Astrocyte of the spinal cord (primary cell): Measurements from ENCODE around the gene PEAK3.

ENCODE experiments used
- DNase-seq: peaks from one replicate; pipeline ENCODE4 v3.0.0; 2011; ENCODE audit warnings: low read depth, low spot score
- H3K4me3 ChIP-seq: 2 replicates; pipeline ENCODE4 v1.5.1; 2011; ENCODE audit warnings: low read depth, mild to moderate bottlenecking, low read length, moderate library complexity
- in situ Hi-C: cut with HindIII; loops from 2 replicates; pipeline ENCODE4 v1.10.0; 2017; ENCODE audit warnings: low sequenced_read_pairs
- TF ChIP-seq, protein P1 (sequence below): IDR thresholded peaks from 2 replicates; pipeline ENCODE4 v1.5.1; 2012; ENCODE audit warnings: low read depth, mild to moderate bottlenecking, low read length, inconsistent platforms

The PEAK3 gene

DNA sequence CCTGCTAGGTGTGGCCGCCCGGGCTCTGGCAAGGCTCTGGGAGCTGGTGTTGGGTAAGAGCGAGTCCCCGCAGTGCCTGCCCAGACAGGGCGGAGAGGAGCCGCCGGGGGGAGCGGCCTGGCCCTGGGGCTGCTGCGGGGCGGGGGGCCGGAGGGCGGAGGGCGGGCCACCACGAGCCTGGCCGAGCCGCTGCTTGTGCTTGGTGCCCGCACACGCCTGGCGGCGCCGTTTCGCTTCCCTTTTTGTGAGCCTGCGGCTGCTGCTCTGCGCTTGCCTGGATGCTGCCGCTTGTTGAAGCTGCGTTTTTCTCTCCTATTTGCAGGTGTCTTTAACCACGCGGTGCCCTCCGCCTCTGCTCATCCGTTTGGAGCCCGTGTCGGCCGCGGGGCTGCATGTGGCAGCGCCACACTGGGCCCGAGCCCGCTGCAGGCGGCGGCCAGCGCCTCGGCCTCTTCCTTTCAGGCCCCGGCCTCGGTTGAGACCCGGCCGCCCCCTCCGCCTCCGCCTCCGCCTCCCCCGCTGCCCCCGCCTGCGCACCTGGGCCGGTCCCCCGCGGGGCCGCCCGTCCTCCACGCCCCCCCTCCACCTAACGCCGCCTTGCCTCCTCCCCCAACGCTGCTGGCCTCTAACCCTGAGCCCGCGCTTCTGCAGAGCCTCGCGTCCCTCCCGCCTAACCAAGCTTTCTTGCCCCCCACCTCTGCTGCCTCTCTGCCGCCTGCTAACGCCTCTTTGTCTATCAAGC lies 54.4 kb downstream of the PEAK3 start:
- no peak overlapping the region for H3K4me3 ChIP-seq
- DNase-seq: no peak
- in situ Hi-C loops: no loop called here
- TF ChIP-seq, protein P1, sequence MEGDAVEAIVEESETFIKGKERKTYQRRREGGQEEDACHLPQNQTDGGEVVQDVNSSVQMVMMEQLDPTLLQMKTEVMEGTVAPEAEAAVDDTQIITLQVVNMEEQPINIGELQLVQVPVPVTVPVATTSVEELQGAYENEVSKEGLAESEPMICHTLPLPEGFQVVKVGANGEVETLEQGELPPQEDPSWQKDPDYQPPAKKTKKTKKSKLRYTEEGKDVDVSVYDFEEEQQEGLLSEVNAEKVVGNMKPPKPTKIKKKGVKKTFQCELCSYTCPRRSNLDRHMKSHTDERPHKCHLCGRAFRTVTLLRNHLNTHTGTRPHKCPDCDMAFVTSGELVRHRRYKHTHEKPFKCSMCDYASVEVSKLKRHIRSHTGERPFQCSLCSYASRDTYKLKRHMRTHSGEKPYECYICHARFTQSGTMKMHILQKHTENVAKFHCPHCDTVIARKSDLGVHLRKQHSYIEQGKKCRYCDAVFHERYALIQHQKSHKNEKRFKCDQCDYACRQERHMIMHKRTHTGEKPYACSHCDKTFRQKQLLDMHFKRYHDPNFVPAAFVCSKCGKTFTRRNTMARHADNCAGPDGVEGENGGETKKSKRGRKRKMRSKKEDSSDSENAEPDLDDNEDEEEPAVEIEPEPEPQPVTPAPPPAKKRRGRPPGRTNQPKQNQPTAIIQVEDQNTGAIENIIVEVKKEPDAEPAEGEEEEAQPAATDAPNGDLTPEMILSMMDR: no peak

DNA sequence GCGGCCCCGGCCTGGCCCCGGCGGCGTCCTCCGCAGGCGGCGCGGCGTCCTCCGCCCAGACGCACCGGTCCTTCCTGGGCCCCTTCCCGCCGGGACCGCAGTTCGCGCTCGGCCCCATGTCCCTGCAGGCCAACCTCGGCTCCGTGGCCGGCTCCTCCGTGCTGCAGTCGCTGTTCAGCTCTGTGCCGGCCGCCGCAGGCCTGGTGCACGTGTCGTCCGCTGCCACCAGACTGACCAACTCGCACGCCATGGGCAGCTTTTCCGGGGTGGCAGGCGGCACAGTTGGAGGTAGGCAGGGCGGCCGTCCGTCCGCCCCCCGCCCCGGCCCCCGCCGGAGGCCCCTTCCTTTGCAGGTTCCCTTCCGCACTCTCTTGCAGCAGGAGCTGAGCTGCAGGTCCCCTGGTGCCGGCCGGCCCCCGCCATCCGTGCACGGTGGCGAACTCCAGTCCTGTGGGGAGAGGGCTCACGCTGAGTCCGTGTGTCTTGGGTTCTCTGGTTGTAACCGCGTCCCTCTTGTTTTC lies 55.1 kb downstream of the PEAK3 start:
- TF ChIP-seq, protein P1: no peak
- in situ Hi-C loops: no loop called here
- DNase-seq: no peak
- H3K4me3 ChIP-seq: no peak overlapping the region

DNA sequence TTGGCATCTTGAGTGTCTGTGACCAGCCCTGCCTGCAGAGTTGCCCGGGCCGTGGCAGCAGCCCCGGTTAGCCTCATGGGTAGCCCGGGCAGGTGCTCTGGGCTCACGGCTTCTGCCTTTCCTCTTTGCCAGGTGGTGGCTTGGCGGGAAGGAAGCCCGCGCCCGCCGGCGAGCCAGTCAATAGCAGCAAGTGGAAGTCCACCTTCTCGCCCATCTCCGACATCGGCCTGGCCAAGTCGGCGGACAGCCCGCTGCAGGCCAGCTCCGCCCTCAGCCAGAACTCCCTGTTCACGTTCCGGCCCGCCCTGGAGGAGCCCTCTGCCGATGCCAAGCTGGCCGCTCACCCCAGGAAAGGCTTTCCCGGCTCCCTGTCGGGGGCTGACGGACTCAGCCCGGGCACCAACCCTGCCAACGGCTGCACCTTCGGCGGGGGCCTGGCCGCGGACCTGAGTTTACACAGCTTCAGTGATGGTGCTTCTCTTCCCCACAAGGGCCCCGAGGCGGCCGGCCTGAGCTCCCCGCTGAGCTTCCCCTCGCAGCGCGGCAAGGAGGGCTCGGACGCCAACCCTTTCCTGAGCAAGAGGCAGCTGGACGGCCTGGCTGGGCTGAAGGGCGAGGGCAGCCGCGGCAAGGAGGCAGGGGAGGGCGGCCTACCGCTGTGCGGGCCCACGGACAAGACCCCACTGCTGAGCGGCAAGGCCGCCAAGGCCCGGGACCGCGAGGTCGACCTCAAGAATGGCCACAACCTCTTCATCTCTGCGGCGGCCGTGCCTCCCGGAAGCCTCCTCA lies 55.7 kb downstream of the PEAK3 start:
- in situ Hi-C loops: no loop called here
- DNase-seq: no peak
- TF ChIP-seq, protein P1: no peak
- no peak overlapping the region for H3K4me3 ChIP-seq

DNA sequence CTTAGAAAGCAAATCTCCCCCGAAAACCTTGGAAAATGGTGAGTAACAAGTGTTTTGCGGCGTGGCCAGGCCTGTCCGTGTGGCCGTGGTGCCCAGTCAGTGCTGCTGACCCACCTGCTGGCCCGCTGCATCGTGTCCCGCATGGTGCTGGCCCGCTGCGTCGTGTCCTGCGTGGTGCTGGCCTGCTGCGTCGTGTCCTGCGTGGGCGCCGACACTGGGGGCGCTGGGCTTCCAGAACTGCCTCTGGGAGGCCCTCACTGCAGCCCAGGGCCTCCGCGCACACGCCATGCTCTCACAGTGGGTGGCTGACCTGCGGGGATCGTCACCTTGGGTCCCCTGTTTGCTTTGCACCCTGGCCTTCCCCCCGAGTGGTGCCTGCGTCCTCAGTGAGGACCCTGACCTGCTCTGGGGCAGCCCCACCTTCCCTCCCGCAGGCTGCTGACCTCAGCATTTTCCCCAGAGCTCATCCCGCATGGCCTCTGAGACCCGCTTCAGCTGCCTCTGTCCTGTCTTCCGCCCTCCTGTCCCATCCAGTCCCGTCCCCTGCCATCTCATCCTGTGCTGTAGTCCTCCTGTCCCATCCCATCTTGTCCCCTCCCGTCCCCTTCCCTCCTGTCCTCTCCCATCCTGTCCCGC lies 56.4 kb downstream of the PEAK3 start:
- H3K4me3 ChIP-seq: no peak overlapping the region
- in situ Hi-C loops: no loop called here
- no peak for DNase-seq
- TF ChIP-seq, protein P1: no peak

DNA sequence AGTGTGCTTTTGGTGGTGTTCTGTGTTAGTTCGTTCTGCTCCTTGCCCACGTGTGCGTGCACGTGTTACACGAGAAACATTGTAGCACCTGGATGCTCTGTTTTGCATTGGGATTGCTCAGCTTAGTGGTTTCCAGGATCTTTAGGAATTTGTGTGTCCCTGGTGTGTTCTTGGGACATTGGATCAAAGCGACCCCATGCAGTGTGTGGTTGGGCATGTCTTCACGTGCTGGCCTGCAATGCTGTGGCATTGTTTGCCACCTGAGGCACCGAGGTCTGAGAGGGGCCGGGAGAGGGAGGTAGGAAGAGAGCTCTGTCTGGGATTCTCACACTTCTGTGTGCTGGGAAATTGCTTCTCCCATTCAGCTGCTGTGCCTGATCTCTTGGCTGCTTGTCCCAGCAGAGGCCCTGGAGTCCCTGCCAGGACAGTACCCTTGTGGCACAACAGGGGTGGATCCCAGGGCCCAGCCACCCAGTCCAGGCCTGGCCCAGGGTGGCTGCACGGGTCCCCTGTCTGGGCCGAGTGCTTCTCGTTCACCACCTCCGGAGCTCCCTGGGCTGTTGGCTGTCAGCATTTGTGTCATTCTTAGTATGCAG lies 57.1 kb downstream of the PEAK3 start:
- H3K4me3 ChIP-seq: no peak overlapping the region
- no peak for DNase-seq
- in situ Hi-C loops: no loop called here
- TF ChIP-seq, protein P1: no peak
